HG02759 (cell line): ENCODE data around the gene CRYBG1.

Experiments
- ATAC-seq: cut with Tn5 transposase; IDR thresholded peaks from one replicate; pipeline ENCODE4 v1.9.1; 2021; ENCODE audit warnings: mild to moderate bottlenecking, moderate library complexity; ENCODE audit not compliant: unreplicated experiment

Gene CRYBG1

DNA sequence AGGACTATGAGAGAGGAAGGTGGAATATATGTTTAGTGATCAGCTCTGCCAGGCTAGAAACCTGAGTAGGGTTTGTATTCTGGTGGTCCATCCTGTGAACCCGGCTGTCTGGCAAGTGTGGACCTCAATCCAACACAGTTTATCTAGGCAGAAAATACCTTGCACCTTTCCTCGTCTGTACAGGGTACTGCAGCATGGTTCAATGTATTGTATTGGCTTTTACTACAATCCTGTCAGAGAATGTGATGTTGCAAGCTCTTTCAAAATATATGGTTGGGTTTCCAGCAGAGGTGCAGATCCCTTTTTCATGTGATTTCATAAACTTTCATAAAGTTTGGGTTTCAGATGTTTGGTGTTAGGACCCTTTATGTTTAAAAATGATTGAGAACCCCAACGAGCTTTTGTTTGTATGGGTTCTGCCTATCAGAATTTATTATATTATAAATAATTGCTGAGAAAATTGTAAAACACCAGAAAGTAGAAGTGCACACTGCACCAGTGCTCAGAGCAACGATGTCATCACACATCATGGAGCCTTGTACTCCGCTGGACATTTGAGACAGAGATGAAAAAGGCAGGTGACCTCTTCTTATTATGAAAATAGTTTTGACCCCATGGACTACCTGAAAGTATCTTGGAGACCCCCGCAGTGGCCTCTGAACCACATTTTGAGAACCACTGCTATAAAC lies 162.2 kb downstream of the CRYBG1 start:
- no peak for ATAC-seq

DNA sequence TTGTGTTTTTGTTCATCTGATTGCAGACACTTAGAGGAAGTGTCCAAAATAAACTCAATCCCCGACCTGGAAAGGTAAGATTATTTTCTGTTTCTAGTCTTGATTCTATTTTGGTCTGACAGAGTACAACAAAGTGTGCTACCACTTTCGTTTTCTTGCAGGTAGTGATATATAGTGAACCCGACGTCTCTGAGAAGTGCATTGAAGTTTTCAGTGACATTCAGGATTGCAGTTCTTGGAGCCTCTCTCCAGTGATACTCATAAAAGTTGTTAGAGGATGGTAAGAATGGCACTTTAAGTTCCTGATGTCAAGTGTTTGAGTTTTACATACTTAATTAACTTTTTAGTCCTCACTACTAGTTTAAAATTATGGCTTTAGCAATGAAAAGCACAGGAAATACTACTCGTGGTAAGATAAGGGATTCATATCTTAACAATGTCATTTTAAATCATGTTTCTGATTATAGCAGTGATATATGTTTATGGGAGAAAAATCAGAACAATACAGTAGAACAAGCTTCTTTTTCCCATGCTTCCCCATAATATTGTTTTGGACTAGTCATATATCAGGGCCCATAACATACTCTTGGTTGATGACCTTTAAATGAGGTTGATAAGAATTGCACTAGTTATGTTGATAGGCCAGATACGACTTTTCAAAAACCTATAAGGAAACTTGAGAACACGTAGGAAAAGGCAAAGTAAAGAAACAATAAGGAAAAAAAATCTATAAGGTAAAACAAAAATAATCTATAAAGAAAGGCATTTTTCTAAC lies 164.8 kb downstream of the CRYBG1 start:
- peak; percentile 42 for ATAC-seq

DNA sequence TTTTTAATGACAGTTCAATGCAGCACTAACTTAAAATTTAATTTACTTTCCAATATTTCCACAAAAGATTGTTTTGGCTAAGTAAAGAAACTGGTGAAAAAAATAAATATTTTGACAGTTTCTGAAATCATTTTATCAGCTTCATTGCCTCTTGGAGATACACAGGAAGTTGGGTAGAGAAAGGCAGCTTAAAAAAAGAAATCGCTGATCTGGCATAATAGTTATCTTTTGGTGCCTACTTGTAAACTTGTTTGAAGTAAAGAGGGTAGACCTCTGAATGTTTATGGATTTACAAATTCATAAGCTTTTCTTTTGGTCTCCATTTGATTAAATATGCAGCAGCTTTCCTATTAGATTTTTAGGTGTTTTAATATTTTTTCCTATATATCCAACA lies 165.4 kb downstream of the CRYBG1 start:
- ATAC-seq, result no peak

DNA sequence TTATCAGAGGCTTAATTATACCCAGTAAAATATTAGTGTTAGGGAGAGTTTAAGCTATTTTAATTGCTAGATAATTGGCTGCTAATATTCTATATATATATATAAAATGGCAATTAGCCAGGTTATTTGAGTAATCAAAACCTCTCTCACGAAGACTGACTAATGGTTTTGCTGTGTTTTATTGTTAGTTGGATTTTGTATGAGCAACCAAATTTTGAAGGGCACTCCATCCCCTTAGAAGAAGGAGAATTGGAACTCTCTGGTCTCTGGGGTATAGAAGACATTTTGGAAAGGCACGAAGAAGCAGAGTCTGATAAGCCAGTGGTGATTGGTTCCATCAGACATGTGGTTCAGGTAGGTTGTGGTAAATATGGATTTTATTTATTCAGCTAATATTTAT lies 166.6 kb downstream of the CRYBG1 start:
- no peak for ATAC-seq

DNA sequence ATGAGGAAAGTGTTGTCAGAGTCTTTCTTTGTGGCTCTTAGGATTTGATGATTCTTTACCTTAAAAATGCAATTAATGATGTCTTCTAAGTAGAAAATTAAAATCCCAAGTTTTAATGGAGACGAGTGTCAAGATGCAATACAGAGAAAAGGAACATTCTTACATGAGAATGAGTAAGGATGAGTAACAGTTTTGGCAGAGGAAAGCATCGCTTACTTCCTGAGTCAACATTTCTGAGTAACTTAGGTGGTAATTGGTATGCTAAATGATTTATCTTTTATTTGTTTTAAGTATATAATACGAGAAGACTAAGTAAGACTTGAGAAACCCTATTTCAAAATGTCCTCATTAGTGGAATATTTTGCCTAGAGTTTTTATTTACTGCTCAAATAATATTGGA lies 167.5 kb downstream of the CRYBG1 start:
- no peak for ATAC-seq

DNA sequence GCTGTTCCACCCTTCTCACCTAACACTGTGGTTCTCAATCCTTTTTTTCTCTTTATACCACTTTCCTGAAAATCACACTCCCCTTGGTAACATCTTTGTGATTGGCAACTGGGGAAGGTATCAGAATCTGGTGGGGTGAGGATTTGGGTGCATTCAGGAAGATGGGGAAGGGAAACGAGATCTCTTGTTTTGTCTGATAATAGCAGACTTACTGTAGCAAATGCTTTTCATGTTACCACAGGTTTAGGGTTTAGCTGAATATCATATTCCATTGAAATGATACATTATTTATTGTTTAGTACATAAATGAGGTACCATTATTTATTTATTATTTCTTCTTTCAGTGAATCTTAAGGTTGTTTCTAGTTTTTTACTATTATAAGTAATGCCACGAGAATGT lies 168.0 kb downstream of the CRYBG1 start:
- no peak for ATAC-seq

DNA sequence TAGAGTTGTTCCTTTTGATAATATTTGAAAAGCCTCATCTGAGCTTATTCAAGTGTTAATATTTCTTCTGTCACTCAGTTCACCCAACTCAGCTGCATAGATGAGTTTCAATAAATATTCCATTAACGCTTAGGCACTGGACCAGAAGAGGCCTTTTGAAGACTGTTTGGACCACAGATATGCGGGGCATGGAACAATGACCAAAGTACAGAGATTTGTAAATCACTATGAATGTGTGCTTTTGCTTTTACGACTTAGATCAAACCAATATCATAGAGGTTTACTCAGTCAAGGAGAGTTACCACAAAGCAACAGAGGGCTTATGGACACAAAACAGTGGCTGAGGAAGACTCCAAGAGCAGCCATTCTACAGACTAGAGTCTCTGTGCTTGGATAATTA lies 168.9 kb downstream of the CRYBG1 start:
- no peak for ATAC-seq

DNA sequence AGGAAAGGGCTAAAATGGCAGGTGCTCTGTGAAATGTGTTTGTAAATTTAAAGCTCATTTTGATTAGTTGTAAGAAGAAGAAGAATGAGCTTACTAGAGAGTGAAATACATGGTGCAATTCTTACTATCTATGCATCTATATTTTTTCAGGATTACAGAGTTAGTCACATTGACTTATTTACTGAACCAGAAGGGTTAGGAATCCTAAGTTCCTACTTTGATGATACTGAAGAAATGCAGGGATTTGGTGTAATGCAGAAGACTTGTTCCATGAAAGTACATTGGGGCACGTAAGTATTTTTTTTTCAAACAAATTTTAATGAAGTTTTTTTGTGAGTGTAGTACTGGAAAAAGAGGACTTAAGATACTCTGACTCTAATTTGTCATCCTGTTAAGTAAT lies 169.5 kb downstream of the CRYBG1 start:
- no peak for ATAC-seq

DNA sequence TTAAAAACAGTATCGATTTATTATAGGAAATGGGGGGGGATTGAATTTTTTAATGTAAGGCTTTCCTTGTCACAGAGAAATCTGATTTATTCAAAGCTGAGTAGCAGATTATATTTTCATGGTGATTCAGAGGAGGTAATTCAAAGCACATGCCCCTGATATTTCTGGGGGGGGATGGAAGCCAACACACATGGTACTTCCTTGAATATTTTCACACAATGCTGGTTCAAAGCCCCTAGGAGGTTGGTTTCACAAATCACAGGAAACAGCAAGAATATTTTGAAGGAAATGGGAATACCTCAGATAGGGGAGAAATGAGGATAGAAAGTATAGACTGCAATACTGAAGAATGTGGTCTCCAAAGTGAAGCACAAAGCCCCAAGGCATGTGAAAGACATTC lies 170.0 kb downstream of the CRYBG1 start:
- no peak for ATAC-seq

DNA sequence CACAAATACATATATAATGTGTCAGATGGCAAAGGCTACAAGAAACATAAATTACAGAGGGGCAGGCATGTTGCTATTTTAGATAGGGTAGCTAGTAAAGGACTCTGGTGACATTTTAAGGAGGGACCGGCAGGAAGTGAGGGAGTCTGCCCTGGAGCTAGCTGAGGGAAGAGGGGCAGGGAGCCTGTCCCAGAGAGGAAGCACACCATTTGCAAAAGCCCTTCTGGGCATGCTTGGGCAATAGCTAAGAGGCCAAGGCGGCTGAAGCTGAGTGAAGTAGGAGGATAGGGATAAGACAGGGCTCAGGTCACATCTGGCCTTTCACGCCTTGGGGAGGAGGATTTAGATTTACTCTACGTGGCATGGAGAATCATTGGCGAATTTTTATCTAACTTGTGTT lies 172.5 kb downstream of the CRYBG1 start:
- no peak for ATAC-seq

DNA sequence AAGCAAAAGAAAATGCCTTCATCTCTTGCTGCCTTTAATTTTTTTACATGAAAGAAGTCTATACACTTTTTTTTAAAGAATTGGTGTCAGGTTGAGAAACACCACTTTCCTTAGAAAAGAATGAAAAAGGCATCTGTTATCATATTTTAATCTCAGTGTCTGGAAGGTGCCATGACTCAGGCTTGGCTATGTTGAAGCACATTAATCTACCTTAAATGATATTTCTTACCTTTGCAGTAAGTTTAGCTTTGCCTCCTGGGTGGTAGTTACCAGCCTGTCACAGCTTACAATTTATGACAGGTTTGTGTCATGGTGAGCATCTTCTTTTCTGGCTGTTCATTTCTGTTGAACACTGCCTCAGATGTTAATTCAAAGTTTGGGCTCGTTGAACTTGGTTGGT lies 173.5 kb downstream of the CRYBG1 start:
- ATAC-seq, result no peak

DNA sequence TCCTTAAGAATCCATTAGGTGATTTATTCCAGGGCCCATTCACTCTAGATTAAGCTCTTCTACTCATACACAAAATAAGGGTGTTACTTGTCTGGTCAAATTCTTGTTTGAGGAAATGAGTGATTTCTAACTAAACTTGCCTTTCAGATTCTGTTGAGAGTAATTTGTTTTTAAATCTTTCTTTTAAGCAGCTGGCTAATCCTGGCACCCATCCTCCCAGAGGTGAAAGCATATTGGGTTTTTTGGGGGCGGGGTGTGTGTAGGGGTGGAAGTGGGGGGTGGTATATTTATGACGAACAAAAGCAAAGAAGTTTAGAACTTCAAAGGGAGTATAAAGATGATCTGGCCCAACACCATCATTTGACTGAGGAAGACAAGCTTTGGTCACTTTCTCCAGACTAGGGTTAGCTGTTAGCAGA lies 174.1 kb downstream of the CRYBG1 start:
- ATAC-seq, result peak; percentile 40

DNA sequence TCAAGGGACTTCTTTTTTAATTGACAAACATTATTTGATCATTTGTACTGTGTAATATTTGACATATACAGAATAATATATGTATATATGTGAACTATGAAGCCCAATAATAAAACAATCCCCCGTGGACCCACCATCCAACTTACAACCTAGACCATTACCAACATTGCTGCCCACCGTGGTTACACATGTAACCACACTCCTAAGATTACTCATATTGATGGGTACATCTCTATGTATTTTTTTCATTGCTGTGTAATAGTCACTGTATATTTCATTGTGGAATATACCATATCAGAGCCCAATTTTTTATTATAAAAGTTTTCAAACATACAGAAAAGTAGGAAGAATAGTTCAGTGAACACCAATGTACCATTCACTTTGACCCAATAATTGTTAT lies 174.5 kb downstream of the CRYBG1 start:
- no peak for ATAC-seq

DNA sequence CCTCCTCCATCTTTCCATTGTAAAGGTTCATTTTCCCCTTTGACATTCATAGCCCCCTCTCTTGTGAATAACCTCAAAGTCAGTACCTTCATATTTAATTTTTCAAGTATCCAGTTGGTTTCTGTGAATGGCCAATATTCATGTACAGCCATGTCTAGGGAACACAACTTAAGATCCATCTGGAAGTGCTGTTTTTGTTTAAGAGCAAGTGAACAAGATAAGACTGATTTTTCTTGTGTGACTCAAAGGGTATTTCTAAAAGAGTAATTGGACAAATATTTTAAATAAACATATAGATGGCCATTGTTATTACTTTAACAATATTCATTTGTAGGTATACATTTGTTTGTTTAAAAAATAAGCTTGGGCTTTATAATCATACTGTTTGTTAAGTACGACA lies 175.8 kb downstream of the CRYBG1 start:
- ATAC-seq, result no peak

DNA sequence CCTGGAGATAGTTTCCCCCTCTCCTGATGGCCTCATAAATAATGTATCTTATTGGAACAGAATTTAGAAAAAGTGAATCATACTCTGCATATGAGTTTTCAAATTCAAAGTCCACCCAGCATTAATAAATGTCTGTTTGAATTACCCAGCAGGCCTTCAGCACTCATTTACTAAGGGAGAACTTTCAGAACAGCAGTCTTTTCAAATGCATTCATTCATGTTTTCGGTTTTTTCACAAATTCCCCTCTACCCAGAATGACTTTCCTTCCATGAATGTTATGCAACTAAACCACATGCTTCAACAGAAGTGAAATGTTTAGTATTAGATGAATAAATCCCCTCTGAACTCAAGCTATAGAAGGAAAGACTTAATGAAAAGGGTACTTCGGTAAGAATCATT lies 176.3 kb downstream of the CRYBG1 start:
- peak; percentile 53 for ATAC-seq

DNA sequence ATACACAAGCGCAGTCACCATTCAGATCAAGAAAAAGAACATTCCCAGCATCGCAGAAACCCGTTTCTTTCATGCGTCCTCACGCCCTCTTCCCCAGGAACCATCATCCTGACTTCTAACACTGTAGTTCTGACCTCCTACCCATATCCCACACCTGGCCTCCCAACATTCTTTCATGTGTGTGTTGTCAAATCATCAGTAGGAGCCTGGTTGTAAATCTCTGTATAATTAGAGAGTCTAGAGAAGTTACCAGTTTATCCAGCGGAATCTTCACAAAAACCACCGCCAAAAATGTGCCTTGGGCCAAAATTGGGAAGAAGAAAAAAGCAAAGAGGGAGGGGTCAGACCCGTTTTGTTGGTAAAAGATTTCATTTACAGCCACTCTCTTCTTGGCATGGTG lies 177.1 kb downstream of the CRYBG1 start:
- ATAC-seq, result no peak

DNA sequence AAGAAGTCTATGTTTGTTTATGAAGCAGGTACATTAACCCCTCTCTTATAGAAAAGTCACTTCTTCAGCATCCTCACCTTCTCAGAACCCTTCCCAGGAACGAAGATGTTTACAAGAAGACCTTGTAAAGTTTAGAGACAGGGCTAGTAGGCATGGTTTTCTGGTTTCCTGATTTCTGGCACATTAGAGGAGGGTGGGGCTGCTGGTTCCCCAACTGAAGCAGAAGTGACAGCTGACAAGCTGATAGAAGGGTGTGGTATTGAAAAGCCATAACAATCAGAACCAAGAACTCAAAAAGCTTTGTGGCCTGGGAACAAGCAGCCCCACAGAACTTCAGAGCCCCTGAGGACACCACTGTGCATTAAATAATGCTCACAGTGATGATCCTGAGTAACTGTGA lies 177.6 kb downstream of the CRYBG1 start:
- no peak for ATAC-seq

DNA sequence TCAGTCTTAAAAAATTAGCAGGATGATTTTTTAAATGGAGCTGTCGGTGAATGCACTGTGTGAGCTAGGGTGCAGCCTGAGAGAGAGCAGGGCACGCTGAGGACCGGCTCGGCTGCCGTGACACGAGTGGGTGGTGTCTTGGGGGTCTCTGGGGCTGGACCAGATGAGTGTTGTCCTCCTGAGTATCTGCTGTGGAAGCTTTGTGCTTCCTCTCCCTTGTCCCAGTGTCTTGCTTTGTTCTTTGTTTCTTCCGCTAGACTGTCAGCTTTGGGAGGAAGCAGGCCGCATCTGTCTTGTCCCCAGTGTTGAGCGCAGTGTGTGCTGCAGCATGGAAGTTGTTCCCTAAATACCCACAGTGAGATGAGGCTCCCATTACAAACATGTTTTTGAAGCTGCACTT lies 179.4 kb downstream of the CRYBG1 start:
- ATAC-seq, result no peak

DNA sequence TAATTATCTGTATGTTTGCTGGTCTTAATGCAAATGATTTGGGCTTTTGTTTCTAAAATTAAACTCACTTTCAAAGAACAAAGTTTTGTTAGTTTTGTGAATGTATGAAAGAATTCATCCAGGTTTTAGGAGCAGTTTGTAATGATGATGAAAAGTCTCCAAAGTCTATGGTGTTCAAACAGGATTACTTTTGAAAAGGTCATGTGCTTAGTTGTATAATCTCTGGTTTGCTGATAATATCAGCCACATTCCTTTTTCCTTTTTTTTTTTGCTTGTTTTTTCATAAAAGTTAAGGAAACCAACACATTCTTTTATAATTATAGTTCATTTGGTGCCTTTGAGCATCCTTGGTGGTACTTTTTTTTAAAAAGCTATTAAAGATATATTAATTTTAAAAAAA lies 179.9 kb downstream of the CRYBG1 start:
- no peak for ATAC-seq

DNA sequence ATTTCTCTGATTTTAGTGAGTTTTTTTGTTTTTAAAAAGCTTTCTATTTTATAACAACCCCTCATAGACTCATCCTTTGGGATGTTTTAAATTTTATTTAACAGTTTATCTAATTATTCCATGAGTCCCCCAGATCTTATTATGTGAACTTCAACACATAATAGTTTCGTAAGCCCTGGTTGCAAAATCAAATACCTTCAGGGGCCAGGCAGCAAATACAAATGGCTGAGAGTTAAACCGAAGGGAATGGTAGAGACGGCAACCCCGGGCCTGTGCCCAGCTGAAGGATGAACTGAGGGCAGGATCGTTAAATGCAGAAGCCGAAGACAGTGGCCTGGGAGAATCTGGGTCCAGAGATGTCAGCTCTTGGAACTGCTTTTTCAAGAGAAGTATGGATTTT lies 180.4 kb downstream of the CRYBG1 start:
- ATAC-seq, result no peak

DNA sequence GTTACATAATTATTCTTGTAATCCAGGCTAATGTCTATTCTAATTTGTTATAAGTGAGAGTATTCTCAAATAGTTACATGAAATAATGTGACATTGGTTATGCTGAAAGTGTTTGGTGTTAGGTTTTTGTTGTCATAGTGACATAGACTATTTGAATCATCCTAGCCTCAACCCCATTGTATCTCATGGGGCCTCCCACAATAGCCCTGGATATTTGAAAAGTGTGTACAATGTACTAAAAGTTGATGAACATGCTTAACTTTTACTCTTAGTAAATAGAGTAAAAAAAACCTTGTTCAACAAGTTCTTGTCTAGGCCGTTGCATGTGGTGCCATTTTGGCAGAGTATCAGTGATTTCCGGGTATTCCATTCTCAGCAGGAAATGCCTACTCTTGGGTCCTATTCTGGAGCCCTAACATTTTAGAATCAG lies 185.8 kb downstream of the CRYBG1 start:
- no peak for ATAC-seq

DNA sequence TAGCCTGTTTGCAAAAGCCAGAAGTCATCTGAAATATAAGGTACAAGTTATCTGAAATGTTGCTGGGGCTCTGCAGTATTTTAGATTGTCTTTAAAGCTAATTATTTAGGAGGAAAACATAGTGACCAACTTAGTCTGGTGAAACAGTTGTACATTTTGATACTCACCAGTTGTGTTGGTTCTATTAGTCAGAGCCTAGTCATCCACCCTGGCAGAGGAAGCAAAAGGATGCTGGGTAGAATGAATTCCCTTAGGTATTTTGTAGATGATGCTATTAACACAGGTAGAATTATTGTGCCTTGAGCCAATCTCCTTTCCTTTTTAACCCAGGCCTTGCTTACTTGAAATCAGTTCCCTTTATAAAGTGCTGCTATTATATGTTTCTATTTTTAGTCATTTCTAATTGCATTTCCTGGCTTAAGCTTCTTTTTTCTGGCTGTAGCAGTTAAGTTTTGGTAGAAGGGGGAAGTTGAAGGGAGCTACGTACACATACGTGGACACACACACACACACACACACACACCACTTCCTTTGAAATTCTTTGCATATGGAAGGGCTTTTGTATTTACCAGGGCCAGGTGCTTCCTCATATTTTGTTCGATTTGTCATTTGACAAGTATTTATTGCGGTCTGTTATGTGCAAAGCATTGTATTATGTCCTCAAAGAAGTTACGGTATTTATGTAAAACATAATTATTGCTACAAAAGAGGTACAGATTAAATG lies 186.3 kb downstream of the CRYBG1 start:
- ATAC-seq, result no peak
